Astrocyte of the hippocampus (primary cell): ENCODE results near the gene FBXL4.

Experiments used
- DNase-seq: peaks from one replicate; pipeline ENCODE4 v3.0.0; 2011; ENCODE audit warnings: low read depth, low spot score

FBXL4 gene

GRCh38 chr6:98947411-98948292, at the start of gene FBXL4:
FBXL4 (minus strand) TSS chr6:98947946; CDS start chr6:98926988, 20,958 bp downstream.
- DNase-seq = peak; percentile 84

- no peak for DNase-seq
These were observed 47.4 kb upstream of the FBXL4 start for GRCh38 chr6:98995116-98995515.

GRCh38 chr6:98992535-98992934, 44.8 kb upstream of the FBXL4 start:
- no peak for DNase-seq

- DNase-seq = no peak
These were observed 38.4 kb upstream of the FBXL4 start for GRCh38 chr6:98986071-98986615.

GRCh38 chr6:98985391-98985790, 37.6 kb upstream of the FBXL4 start:
- no peak for DNase-seq

GRCh38 chr6:98984121-98984520, 36.4 kb upstream of the FBXL4 start:
- no peak for DNase-seq

- no peak for DNase-seq
These were observed 33.7 kb upstream of the FBXL4 start for GRCh38 chr6:98981473-98981872.

- no peak for DNase-seq
These were observed 33.1 kb upstream of the FBXL4 start for GRCh38 chr6:98980819-98981218.

GRCh38 chr6:98977671-98978292, 30.0 kb upstream of the FBXL4 start:
- DNase-seq = peak; percentile 52

- no peak for DNase-seq
These were observed 29.1 kb upstream of the FBXL4 start for GRCh38 chr6:98976674-98977385.

GRCh38 chr6:98975421-98975820, 27.7 kb upstream of the FBXL4 start:
- no peak for DNase-seq

GRCh38 chr6:98974309-98974708, 26.6 kb upstream of the FBXL4 start:
- no peak for DNase-seq

GRCh38 chr6:98973571-98973970, 25.8 kb upstream of the FBXL4 start:
- no peak for DNase-seq

GRCh38 chr6:98971303-98971702, 23.6 kb upstream of the FBXL4 start:
- DNase-seq = no peak

GRCh38 chr6:98970469-98970868, 22.7 kb upstream of the FBXL4 start:
- DNase-seq = no peak

GRCh38 chr6:98967616-98968015, 19.9 kb upstream of the FBXL4 start:
- DNase-seq = no peak

GRCh38 chr6:98959631-98960030, 11.9 kb upstream of the FBXL4 start:
- DNase-seq = no peak

GRCh38 chr6:98958776-98959175, 11.0 kb upstream of the FBXL4 start:
- no peak for DNase-seq

GRCh38 chr6:98957450-98957849, 9.7 kb upstream of the FBXL4 start:
- peak; percentile 86 for DNase-seq

GRCh38 chr6:98949589-98949988, 1.8 kb upstream of the FBXL4 start:
- DNase-seq = no peak

GRCh38 chr6:98946879-98947410, 801 bp downstream of the FBXL4 start:
- no peak for DNase-seq
